Spleen (tissue), 11 donors: ENCODE results near the gene PRKG1. TPM values are rescaled to one million over a fixed set of nuclear protein-coding genes. Genes with fewer than 3 reads are reported as not detected.
"Not testable (repeated sequence)": the region's sequence is repeated elsewhere in the genome, so short reads cannot be mapped to it uniquely, and the experiment has no call there.

Experiments used
- DNase-seq: peaks from one replicate; pipeline ENCODE4 v3.0.0-alpha.2; 2020
- H3K27ac ChIP-seq, 8 donors: fragments of 200-600 bp; sonication (generic) in 7 of 8; 1 replicate in 4 of 8; 2 replicates in 4 of 8; pipeline versions ENCODE4 v1.5.0 to v1.8.0; 2016 to 2021; ENCODE audit warnings: inconsistent platforms in 4 of 8, mild to moderate bottlenecking in 4 of 8, moderate library complexity in 1 of 8
- H3K27me3 ChIP-seq, 7 donors: fragments of 200-600 bp; sonication (generic) in 6 of 7; replicated peaks in 1 of 7; 1 replicate in 4 of 7; 2 replicates in 3 of 7; pipeline versions ENCODE4 v1.5.0 to v1.8.0; 2016 to 2021; ENCODE audit warnings: inconsistent platforms in 3 of 7, mild to moderate bottlenecking in 1 of 7
- H3K36me3 ChIP-seq, 6 donors: fragments of 200-600 bp; sonication (generic) in 5 of 6; 1 replicate in 4 of 6; 2 replicates in 2 of 6; pipeline versions ENCODE4 v1.5.0 to v1.8.0; 2016 to 2021; ENCODE audit warnings: inconsistent platforms in 2 of 6
- H3K4me1 ChIP-seq, 6 donors: fragments of 200-600 bp; sonication (generic) in 5 of 6; 1 replicate in 3 of 6; 2 replicates in 3 of 6; pipeline versions ENCODE4 v1.5.0 to v1.8.0; 2016 to 2021; ENCODE audit warnings: inconsistent platforms in 3 of 6
- H3K4me3 ChIP-seq, 8 donors: fragments of 200-600 bp; sonication (generic) in 7 of 8; 1 replicate in 4 of 8; 2 replicates in 4 of 8; pipeline versions ENCODE4 v1.5.0 to v1.8.0; 2016 to 2021; ENCODE audit warnings: inconsistent platforms in 4 of 8, mild to moderate bottlenecking in 4 of 8, moderate library complexity in 2 of 8
- H3K9me3 ChIP-seq, 8 donors: fragments of 200-600 bp; sonication (generic) in 7 of 8; 1 replicate in 4 of 8; 2 replicates in 4 of 8; pipeline versions ENCODE4 v1.5.0 to v1.8.0; 2016 to 2021; ENCODE audit warnings: inconsistent platforms in 4 of 8
- POLR2A ChIP-seq, 3 donors: fragments of 450-650 bp; IDR thresholded peaks; one replicate each; pipeline ENCODE4 v1.5.1; 2017; ENCODE audit warnings: antibody characterized with exemption in 3 of 3, mild to moderate bottlenecking in 1 of 3
- POLR2AphosphoS5 ChIP-seq, 3 donors: sonication (generic); formaldehyde crosslinking; IDR thresholded peaks; one replicate each; pipeline ENCODE4 v1.5.1; 2017; ENCODE audit warnings: antibody characterized with exemption in 3 of 3
- WGBS, 5 donors: extraction: QIAGEN DNeasy Blood & Tissue Kit in 3 of 5; methylation state at CpG; one replicate each; pipeline versions ENCODE4 v1.1.5 to v1.1.7; 2013 to 2018; 5-methylcytosine and 5-hydroxymethylcytosine counted together
- intact Hi-C: fragments of 100-400 bp; cut with DNase I; formaldehyde crosslinking; loops from one replicate; pipeline ENCODE4 v1.15.0; 2023; ENCODE audit warnings: low total_unique reads
- polyA plus RNA-seq, 3 donors: library from polyadenylated mRNA; stranded (reverse); fragments of 200-250 nt; gene quantifications; one replicate each; pipeline ENCODE4 v1.2.1, GENCODE V29; 2013
- total RNA-seq, 7 donors: library from RNA; depleted of rRNA in 3 of 7; stranded (reverse); fragments of >200 nt in 3 of 7; fragmentation: NEBNext Ultra II Directional in 4 of 7; extraction: Animal tissue kit (Norgen Biotek cat#: 25700) in 4 of 7; gene quantifications; one replicate each; pipeline versions ENCODE4 v1.1.0 to v1.2.1, GENCODE V29; 2016 to 2021
- TF ChIP-seq, protein P1 (sequence below), 11 experiments: fragments of 200-600 bp in 7 of 11; fragments of 450-650 bp in 4 of 11; sonication (generic) in 4 of 11; IDR thresholded peaks in 8 of 11; conservative IDR thresholded peaks in 3 of 11; 1 replicate in 7 of 11; 2 replicates in 4 of 11; pipeline versions ENCODE4 v1.4.0 to v1.8.0; 2016 to 2021; ENCODE audit warnings: antibody characterized with exemption in 11 of 11, inconsistent platforms in 4 of 11, mild to moderate bottlenecking in 1 of 11
- donor health status: healthy with polysubstance abuse.
- donor health status: DM: no; HTN: no; CAD: no; lungs with moderate emphysema.
- donor health status: DM: no; HTN: no; CAD: no.
- donor health status: Bipolar disorder and iron deficiency.
- donor health status: healthy.
- donor health status: DM: no; HTN: no; CAD: no.
- donor health status: DM: yes; HTN: yes; CAD: no.

Gene PRKG1
- total and polyA plus RNA-seq, 10 donors, result 0.65 to 10.5 (median 7.2) TPM

GRCh38 chr10:52030975-52031374 lies 956.7 kb downstream of the PRKG1 start:
- 67 to 95% (median 89%) methylated on average over 1 of the region's 1 CpG for WGBS, 5 donors
- TF ChIP-seq POLR2A (IDR thresholded peaks at IDR 0.05) (no peak), POLR2AphosphoS5 (IDR thresholded peaks at IDR 0.05) (no peak)
- TF ChIP-seq, protein P1, sequence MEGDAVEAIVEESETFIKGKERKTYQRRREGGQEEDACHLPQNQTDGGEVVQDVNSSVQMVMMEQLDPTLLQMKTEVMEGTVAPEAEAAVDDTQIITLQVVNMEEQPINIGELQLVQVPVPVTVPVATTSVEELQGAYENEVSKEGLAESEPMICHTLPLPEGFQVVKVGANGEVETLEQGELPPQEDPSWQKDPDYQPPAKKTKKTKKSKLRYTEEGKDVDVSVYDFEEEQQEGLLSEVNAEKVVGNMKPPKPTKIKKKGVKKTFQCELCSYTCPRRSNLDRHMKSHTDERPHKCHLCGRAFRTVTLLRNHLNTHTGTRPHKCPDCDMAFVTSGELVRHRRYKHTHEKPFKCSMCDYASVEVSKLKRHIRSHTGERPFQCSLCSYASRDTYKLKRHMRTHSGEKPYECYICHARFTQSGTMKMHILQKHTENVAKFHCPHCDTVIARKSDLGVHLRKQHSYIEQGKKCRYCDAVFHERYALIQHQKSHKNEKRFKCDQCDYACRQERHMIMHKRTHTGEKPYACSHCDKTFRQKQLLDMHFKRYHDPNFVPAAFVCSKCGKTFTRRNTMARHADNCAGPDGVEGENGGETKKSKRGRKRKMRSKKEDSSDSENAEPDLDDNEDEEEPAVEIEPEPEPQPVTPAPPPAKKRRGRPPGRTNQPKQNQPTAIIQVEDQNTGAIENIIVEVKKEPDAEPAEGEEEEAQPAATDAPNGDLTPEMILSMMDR (IDR thresholded peaks at IDR 0.05 in 8 of 11, conservative IDR thresholded peaks at IDR 0.05 in 3 of 11), result no peak
- H3K9me3 ChIP-seq, result no peaks in the 10 kb centered on the region
- DNase-seq, result no peak
- no peaks in the 10 kb centered on the region for H3K36me3 ChIP-seq
- no peaks in the 10 kb centered on the region for H3K27me3 ChIP-seq
- intact Hi-C loops, result no loop called here
- H3K4me1 ChIP-seq, result no peaks in the 10 kb centered on the region
- no peak overlapping the region for H3K27ac ChIP-seq
- no peak overlapping the region for H3K4me3 ChIP-seq

- Histone ChIP-seq H3K27ac (no peak overlapping the region), H3K4me1 (no peaks in the 10 kb centered on the region), H3K27me3 (no peaks in the 10 kb centered on the region), H3K9me3 (no peaks in the 10 kb centered on the region), H3K4me3 (no peak overlapping the region), H3K36me3 (no peaks in the 10 kb centered on the region)
- TF ChIP-seq, protein P1 (IDR thresholded peaks at IDR 0.05 in 8 of 11, conservative IDR thresholded peaks at IDR 0.05 in 3 of 11), result no peak
- TF ChIP-seq POLR2AphosphoS5 (IDR thresholded peaks at IDR 0.05) (no peak), POLR2A (IDR thresholded peaks at IDR 0.05) (no peak)
- intact Hi-C loops, result no loop called here
- no peak for DNase-seq
These were observed 957.5 kb downstream of the PRKG1 start for GRCh38 chr10:52031771-52032170.

- no peak for DNase-seq
- TF ChIP-seq POLR2A (IDR thresholded peaks at IDR 0.05) (no peak), POLR2AphosphoS5 (IDR thresholded peaks at IDR 0.05) (no peak)
- TF ChIP-seq, protein P1 (IDR thresholded peaks at IDR 0.05 in 8 of 11, conservative IDR thresholded peaks at IDR 0.05 in 3 of 11), result no peak
- Histone ChIP-seq H3K27ac (no peak overlapping the region), H3K4me1 (no peaks in the 10 kb centered on the region), H3K4me3 (no peak overlapping the region), H3K27me3 (no peaks in the 10 kb centered on the region), H3K9me3 (no peaks in the 10 kb centered on the region), H3K36me3 (no peaks in the 10 kb centered on the region)
- intact Hi-C loops, result no loop called here
- 67 to 79% (median 74%) methylated on average over 6 of the region's 6 CpGs for WGBS, 5 donors
These were observed 958.7 kb downstream of the PRKG1 start for GRCh38 chr10:52032681-52033629.

DNA sequence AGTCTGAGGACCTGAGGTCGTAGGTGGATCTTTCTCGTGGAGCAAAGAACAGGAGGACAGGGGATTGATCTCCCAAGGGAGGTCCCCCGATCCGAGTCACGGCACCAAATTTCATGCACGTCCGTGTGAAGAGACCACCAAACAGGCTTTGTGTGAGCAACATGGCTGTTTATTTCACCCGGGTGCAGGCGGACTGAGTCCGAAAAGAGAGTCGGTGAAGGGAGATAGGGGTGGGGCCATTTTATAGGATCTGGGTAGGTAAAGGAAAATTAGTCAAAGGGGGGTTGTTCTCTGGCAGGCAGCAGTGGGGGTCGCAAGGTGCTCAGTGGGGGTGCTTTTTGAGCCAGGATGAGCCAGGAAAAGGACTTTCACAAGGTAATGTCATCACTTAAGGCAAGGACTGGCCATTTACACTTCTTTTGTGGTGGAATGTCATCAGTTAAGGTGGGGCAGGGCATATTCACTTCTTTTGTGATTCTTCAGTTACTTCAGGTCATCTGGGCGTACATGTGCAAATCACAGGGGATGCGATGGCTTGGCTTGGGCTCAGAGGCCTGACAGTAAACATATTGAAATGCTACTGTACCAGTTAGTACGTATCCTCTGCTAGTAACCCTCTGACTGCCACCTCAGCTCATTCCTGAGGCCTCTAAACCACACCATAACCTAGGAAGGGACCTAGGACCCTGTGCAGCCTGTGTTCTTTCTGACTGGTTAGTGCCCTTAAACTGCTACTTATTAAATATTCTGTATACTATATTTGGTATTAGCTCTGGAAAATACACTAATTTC lies 964.9 kb downstream of the PRKG1 start:
- DNase-seq, H3K4me1 ChIP-seq, H3K27ac ChIP-seq, H3K9me3 ChIP-seq, H3K36me3 ChIP-seq, H3K4me3 ChIP-seq, H3K27me3 ChIP-seq, intact Hi-C loops: not testable (repeated sequence)
- WGBS, 5 donors, result 80 to 90% (median 89%) methylated on average over 10 to 15 of the region's 15 CpGs
